Measurements from ENCODE around the gene KDM4B. TPM values are rescaled to one million over a fixed set of nuclear protein-coding genes. Genes with fewer than 3 reads are reported as not detected.

The KDM4B gene
- polyA plus RNA-seq, 1 of the 3 experiments (the other 2 are of a cell fraction) = 12.2 TPM

DNA sequence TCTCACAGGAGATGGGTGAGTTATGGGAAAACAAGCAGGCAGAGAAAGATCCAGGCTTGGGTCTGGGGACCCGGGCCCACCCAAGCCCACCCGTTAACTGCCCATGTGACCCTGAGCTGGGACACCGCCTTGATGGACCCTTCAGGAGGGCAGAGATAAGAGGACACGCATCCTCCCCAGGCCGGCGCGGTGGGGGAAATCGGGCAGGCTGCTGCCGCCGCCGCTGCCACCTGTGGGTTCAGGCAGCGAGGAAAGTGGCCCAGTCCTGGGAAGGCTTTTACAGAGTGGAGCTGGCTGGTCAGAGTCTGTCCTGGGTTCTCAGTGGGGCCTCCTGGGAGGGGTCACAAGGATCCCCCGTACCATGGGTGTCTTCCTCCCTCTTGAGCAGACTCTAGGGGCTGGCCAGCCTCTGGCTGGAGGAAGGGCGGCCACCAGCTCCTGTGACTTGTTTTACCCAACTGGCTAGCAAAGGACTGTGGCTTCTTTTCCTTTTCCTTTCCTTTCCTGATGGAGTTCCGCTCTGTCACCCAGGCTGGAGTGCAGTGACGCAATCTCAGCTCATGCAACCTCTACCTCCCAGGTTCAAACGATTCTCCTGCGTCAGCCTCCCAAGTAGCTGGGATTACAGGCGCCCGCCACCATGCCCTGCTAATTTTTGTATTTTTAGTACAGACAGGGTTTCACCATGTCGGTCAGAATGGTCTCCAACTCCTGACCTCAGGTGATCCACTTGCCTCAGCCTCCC is 155.4 kb downstream of the KDM4B start:
- no peak overlapping the region for H3K4me2 ChIP-seq
- no peaks in the 10 kb centered on the region for H3F3A ChIP-seq (replicated peaks; ENCODE audit: insufficient read depth)
- ChIA-PET CTCF (interaction anchor here (1.0 to 1.5 kb wide), 2 partner anchors 14 to 76 kb away, joined by 3 read pairs; no protein-coding TSS in a partner anchor), POLR2A (no interaction called here)
- peaks cover 0 to 14% of the 10 kb centered on the region in 2 experiments; a peak in 1 of 4 replicates for H3K4me1 ChIP-seq (ENCODE audit: control insufficient read depth in 1 of 2, insufficient read depth in 2 of 2, low read depth in 1 of 2, low read length in 1 of 2)
- H3K9me3 ChIP-seq = no peaks in the 10 kb centered on the region
- peaks cover 0 to 27% of the 10 kb centered on the region in 2 experiments for H3K36me3 ChIP-seq (replicated peaks in 1 of 2; ENCODE audit: control insufficient read depth in 1 of 2, insufficient read depth in 2 of 2, low read length in 1 of 2)
- no peak overlapping the region for H3K9ac ChIP-seq
- H4K20me1 ChIP-seq (ENCODE audit: insufficient read depth) = no peaks in the 10 kb centered on the region
- no peaks in the 10 kb centered on the region for H3K79me2 ChIP-seq (ENCODE audit: insufficient read depth)
- no peak overlapping the region for H3K27ac ChIP-seq (ENCODE audit: low read depth in 2 of 2, low read length in 1 of 2)
- no peaks in the 10 kb centered on the region for H3K9me2 ChIP-seq
- 92% methylated on average over 20 of the region's 21 CpGs for WGBS (ENCODE audit: low lambda C conversion rate)
- no peak overlapping the region for H3K4me3 ChIP-seq (ENCODE audit: low read depth in 2 of 2, low read length in 1 of 2)
- H3K27me3 ChIP-seq (ENCODE audit: insufficient read depth) = no peaks in the 10 kb centered on the region
- H2AFZ ChIP-seq (ENCODE audit: low read depth) = no peak overlapping the region
- TF ChIP-seq TAF1 (IDR thresholded peaks at IDR 0.05; ENCODE audit: borderline replicate concordance, low read depth, low read length) (no peak), SIN3A (IDR thresholded peaks at IDR 0.05; ENCODE audit: borderline replicate concordance, low read depth, low read length) (no peak)
- no peak for DNase-seq

DNA sequence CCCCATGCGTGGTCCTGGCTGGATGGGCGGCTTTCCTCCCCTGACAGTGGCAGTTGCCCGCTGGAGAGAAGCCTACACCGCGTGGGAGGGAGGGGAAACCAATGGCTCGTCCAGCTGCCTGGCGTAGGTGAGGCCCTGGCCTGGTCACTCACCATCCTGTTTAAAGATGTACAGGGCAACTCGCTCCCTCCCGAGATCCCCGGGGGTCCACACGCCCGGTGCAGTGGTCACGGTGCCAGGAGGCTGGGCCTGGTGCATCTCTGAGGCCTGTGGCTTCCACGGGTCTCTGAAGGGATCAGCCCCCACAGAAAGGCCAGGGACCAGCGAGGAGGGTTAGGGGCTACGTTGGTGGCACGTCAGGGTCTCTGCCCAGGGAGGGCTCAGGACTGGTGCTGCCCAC is 156.5 kb downstream of the KDM4B start:
- Histone ChIP-seq H2AFZ (ENCODE audit: low read depth) (no peak overlapping the region), H3K4me2 (no peak overlapping the region), H3K4me3 (ENCODE audit: low read depth in 2 of 2, low read length in 1 of 2) (no peak overlapping the region), H3K79me2 (ENCODE audit: insufficient read depth) (no peaks in the 10 kb centered on the region), H3K9me2 (no peaks in the 10 kb centered on the region), H3K27ac (ENCODE audit: low read depth in 2 of 2, low read length in 1 of 2) (no peak overlapping the region), H4K20me1 (ENCODE audit: insufficient read depth) (no peaks in the 10 kb centered on the region), H3K9ac (no peak overlapping the region), H3K36me3 (replicated peaks in 1 of 2; ENCODE audit: control insufficient read depth in 1 of 2, insufficient read depth in 2 of 2, low read length in 1 of 2) (peaks cover 0 to 28% of the 10 kb centered on the region in 2 experiments), H3K27me3 (ENCODE audit: insufficient read depth) (no peaks in the 10 kb centered on the region), H3K9me3 (no peaks in the 10 kb centered on the region), H3K4me1 (ENCODE audit: control insufficient read depth in 1 of 2, insufficient read depth in 2 of 2, low read depth in 1 of 2, low read length in 1 of 2) (peaks cover 0 to 14% of the 10 kb centered on the region in 2 experiments; a peak in 1 of 4 replicates), H3F3A (replicated peaks; ENCODE audit: insufficient read depth) (no peaks in the 10 kb centered on the region)
- ChIA-PET POLR2A (no interaction called here), CTCF (interaction anchor here (1.5 kb wide), 1 partner anchor 77 kb away, joined by 3 read pairs; no protein-coding TSS in a partner anchor)
- WGBS (ENCODE audit: low lambda C conversion rate) = 100% methylated on average over 1 of the region's 17 CpGs
- no peak for DNase-seq
- no peak for TF ChIP-seq RAD21 (IDR thresholded peaks at IDR 0.05; ENCODE audit: low read length)
- no peak for TF ChIP-seq RCOR1 (IDR thresholded peaks at IDR 0.05; ENCODE audit: low read length)
- TF ChIP-seq EP300 (IDR thresholded peaks at IDR 0.05; ENCODE audit: borderline replicate concordance in 1 of 2, low read depth in 1 of 2, low read length in 1 of 2) = no peak
- no peak for TF ChIP-seq TAF1 (IDR thresholded peaks at IDR 0.05; ENCODE audit: borderline replicate concordance, low read depth, low read length)
- TF ChIP-seq, protein P1, sequence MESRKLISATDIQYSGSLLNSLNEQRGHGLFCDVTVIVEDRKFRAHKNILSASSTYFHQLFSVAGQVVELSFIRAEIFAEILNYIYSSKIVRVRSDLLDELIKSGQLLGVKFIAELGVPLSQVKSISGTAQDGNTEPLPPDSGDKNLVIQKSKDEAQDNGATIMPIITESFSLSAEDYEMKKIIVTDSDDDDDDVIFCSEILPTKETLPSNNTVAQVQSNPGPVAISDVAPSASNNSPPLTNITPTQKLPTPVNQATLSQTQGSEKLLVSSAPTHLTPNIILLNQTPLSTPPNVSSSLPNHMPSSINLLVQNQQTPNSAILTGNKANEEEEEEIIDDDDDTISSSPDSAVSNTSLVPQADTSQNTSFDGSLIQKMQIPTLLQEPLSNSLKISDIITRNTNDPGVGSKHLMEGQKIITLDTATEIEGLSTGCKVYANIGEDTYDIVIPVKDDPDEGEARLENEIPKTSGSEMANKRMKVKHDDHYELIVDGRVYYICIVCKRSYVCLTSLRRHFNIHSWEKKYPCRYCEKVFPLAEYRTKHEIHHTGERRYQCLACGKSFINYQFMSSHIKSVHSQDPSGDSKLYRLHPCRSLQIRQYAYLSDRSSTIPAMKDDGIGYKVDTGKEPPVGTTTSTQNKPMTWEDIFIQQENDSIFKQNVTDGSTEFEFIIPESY (IDR thresholded peaks at IDR 0.05; ENCODE audit: borderline replicate concordance, low read depth) = no peak
- TF ChIP-seq, protein P2, sequence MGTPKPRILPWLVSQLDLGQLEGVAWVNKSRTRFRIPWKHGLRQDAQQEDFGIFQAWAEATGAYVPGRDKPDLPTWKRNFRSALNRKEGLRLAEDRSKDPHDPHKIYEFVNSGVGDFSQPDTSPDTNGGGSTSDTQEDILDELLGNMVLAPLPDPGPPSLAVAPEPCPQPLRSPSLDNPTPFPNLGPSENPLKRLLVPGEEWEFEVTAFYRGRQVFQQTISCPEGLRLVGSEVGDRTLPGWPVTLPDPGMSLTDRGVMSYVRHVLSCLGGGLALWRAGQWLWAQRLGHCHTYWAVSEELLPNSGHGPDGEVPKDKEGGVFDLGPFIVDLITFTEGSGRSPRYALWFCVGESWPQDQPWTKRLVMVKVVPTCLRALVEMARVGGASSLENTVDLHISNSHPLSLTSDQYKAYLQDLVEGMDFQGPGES (IDR thresholded peaks at IDR 0.05; ENCODE audit: low read depth, low read length) = no peak
- TF ChIP-seq RXRA (IDR thresholded peaks at IDR 0.05; ENCODE audit: borderline replicate concordance, low read depth) = no peak
